ENCODE measurements around the gene MPDZ.

- no peak for TF ChIP-seq POLR2AphosphoS5 (IDR thresholded peaks at IDR 0.05; ENCODE audit: low read depth, low read length)
- TF ChIP-seq CTCF (IDR thresholded peaks at IDR 0.05) = no peak
Measured at GRCh38 chr9:13116292-13116691, 163.2 kb downstream of the MPDZ start.
